Upper lobe of left lung (tissue), 4 donors: Measurements from ENCODE around the gene CHAF1B.

ENCODE experiments used
- CTCF ChIP-seq, 6 experiments: fragments of 450-650 bp in 4 of 6; fragments of 200-600 bp in 2 of 6; sonication (generic) in 2 of 6; IDR thresholded peaks; one replicate each; pipeline ENCODE4 v1.5.1; 2016 to 2019; ENCODE audit warnings: antibody characterized with exemption in 6 of 6
- EP300 ChIP-seq, 4 donors: sonication (generic); formaldehyde crosslinking; IDR thresholded peaks; one replicate each; pipeline ENCODE4 v1.5.1; 2017; ENCODE audit warnings: antibody characterized with exemption in 4 of 4, control low read depth in 2 of 4
- POLR2A ChIP-seq, 4 donors: fragments of 450-650 bp; IDR thresholded peaks; one replicate each; pipeline ENCODE4 v1.5.1; 2016 to 2017; ENCODE audit warnings: antibody characterized with exemption in 4 of 4, mild to moderate bottlenecking in 2 of 4
- POLR2AphosphoS5 ChIP-seq, 2 donors: sonication (generic); formaldehyde crosslinking; IDR thresholded peaks; one replicate each; pipeline ENCODE4 v1.5.1; 2017; ENCODE audit warnings: antibody characterized with exemption in 2 of 2

- no peak for TF ChIP-seq CTCF (IDR thresholded peaks at IDR 0.05)
- TF ChIP-seq EP300 (IDR thresholded peaks at IDR 0.05) = no peak
- no peak for TF ChIP-seq POLR2AphosphoS5 (IDR thresholded peaks at IDR 0.05)
- no peak for TF ChIP-seq POLR2A (IDR thresholded peaks at IDR 0.05)
Measured at GRCh38 chr21:36337099-36337509, 48.1 kb upstream of the CHAF1B start.
